ENCODE measurements around the gene SLC2A9. TPM values are rescaled to one million over a fixed set of nuclear protein-coding genes. Genes with fewer than 3 reads are reported as not detected.

The SLC2A9 gene
- total and polyA plus RNA-seq, 2 of the 13 experiments (the other 11 are each of a cell fraction or from before 2014, with no cell fraction given), result 36.2 to 42.3 TPM

- BruUV-seq (replicated peaks), result no TSS peak
- H3K79me2 ChIP-seq (ENCODE audit: insufficient read depth, low read length), result no peaks in the 10 kb centered on the region
- H3K36me3 ChIP-seq (replicated peaks in 1 of 2; ENCODE audit: control insufficient read depth in 1 of 2, insufficient read depth in 2 of 2, low read length in 2 of 2), result peaks cover 29 to 66% of the 10 kb centered on the region in 2 experiments
- in situ Hi-C loops (cut with HindIII; ENCODE audit: extremely low pct_ligation_motif_present, low pct_unique_long_range_greater_than_20kb) (no loop called here), intact Hi-C loops (cut with micrococcal nuclease; ENCODE audit: unreplicated experiment) (no loop called here)
- DNase-seq (ENCODE audit: low spot score), result no peak
- no peaks in the 10 kb centered on the region for H3K27me3 ChIP-seq (ENCODE audit: control insufficient read depth in 1 of 2, insufficient read depth in 2 of 2, low read length in 2 of 2)
- TF ChIP-seq KLF16 (CRISPR knock-in tag; IDR thresholded peaks at IDR 0.05) (no peak), ZNF256 (CRISPR knock-in tag; conservative IDR thresholded peaks at IDR 0.05) (no peak), FOXK1 (CRISPR knock-in tag; IDR thresholded peaks at IDR 0.05; ENCODE audit: borderline replicate concordance, low read depth) (no peak), MAFK (conservative IDR thresholded peaks at IDR 0.05 in 1 of 2, IDR thresholded peaks at IDR 0.05 in 1 of 2; ENCODE audit: low read length in 2 of 2) (no peak), TBX3 (IDR thresholded peaks at IDR 0.05; ENCODE audit: borderline replicate concordance) (no peak), PPARG (CRISPR knock-in tag; conservative IDR thresholded peaks at IDR 0.05) (no peak), SIN3B (IDR thresholded peaks at IDR 0.05; ENCODE audit: low read length) (no peak), MIXL1 (CRISPR knock-in tag; IDR thresholded peaks at IDR 0.05) (no peak), NCOA2 (CRISPR knock-in tag; IDR thresholded peaks at IDR 0.05) (no peak), CBFB (CRISPR knock-in tag; IDR thresholded peaks at IDR 0.05) (no peak), MED13 (CRISPR knock-in tag; IDR thresholded peaks at IDR 0.05) (no peak), JUN (CRISPR knock-in tag; IDR thresholded peaks at IDR 0.05) (no peak), ZNF234 (CRISPR knock-in tag; conservative IDR thresholded peaks at IDR 0.05) (no peak), ZNF550 (CRISPR knock-in tag; IDR thresholded peaks at IDR 0.05; ENCODE audit: borderline replicate concordance) (no peak), SMARCC2 (IDR thresholded peaks at IDR 0.05) (no peak), KLF9 (CRISPR knock-in tag; IDR thresholded peaks at IDR 0.05; ENCODE audit: low read depth) (no peak), TOPORS (CRISPR knock-in tag; IDR thresholded peaks at IDR 0.05) (no peak)
- TF ChIP-seq, protein P1, sequence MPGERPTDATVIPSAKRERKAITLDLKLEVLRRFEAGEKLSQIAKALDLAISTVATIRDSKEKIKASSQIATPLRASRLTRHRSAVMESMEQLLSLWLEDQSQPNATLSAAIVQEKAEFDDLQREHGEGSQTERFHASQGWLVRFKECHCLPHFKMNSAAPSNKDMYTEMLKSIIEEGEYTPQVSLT (CRISPR knock-in tag; IDR thresholded peaks at IDR 0.05; ENCODE audit: borderline replicate concordance, low read depth), result no peak
- no peaks in the 10 kb centered on the region; the same call in 1 of the 2 replicates for H4K20me1 ChIP-seq (ENCODE audit: insufficient read depth, low read length)
- no peak for FAIRE-seq
- no peak for ATAC-seq
- no peak overlapping the region for H3K9ac ChIP-seq (ENCODE audit: insufficient read depth, low read depth, low read length)
- ChIA-PET POLR2A (no interaction called here), CTCF (ENCODE audit: low intra/inter-chr PET ratio, low total read pairs) (no interaction called here)
- no peak overlapping the region for H3K4me3 ChIP-seq (replicated peaks in 1 of 3; ENCODE audit: insufficient read depth in 1 of 3, low read depth in 2 of 3, low read length in 3 of 3)
- no peak overlapping the region for H2AFZ ChIP-seq (ENCODE audit: low read length)
- no peaks in the 10 kb centered on the region for H3K4me1 ChIP-seq (ENCODE audit: insufficient read depth, low read length)
- WGBS (ENCODE audit: low lambda C conversion rate), result 98% methylated on average over 2 of the region's 3 CpGs
- H3K27ac ChIP-seq (ENCODE audit: extremely low read length, insufficient read depth, low read length), result no peak overlapping the region
- H3K4me2 ChIP-seq (ENCODE audit: low read depth, low read length), result no peak overlapping the region
- no peaks in the 10 kb centered on the region for H3K9me3 ChIP-seq (ENCODE audit: low read length)
Observed at GRCh38 chr4:9903317-9903716, 118.0 kb downstream of the SLC2A9 start.

Data from HepG2 (cell line).